GM18505 (cell line): ENCODE measurements around the gene GTF3C6.
"Not testable (repeated sequence)": the region's sequence is repeated elsewhere in the genome, so short reads cannot be mapped to it uniquely, and the experiment has no call there.

Experiments used
- ATAC-seq: cut with Tn5 transposase; IDR thresholded peaks from one replicate; pipeline ENCODE4 v1.9.1; 2021; ENCODE audit not compliant: unreplicated experiment
- POLR2A ChIP-seq: IDR thresholded peaks from 4 replicates; pipeline ENCODE4 v1.6.1; 2011; ENCODE audit warnings: borderline replicate concordance; ENCODE audit not compliant: insufficient read depth, insufficient read length; ENCODE audit errors: extremely low read depth

The GTF3C6 gene

GRCh38 chr6:110996691-110997090 is 38.2 kb downstream of the GTF3C6 start:
- TF ChIP-seq POLR2A, result no peak

GRCh38 chr6:110999634-111000270 is 41.2 kb downstream of the GTF3C6 start:
- no peak for TF ChIP-seq POLR2A
- ATAC-seq, result no peak

More at GRCh38 chr6:110996691-110997090, 38.2 kb downstream of the GTF3C6 start:
- no peak for ATAC-seq

GRCh38 chr6:111002350-111002749 is 43.8 kb downstream of the GTF3C6 start:
- ATAC-seq, result no peak
- no peak for TF ChIP-seq POLR2A

- TF ChIP-seq POLR2A, result no peak
- ATAC-seq, result no peak
These were observed 53.0 kb downstream of the GTF3C6 start for GRCh38 chr6:111011360-111012142.

- ATAC-seq, result no peak
- no peak for TF ChIP-seq POLR2A
These were observed 53.6 kb downstream of the GTF3C6 start for GRCh38 chr6:111012143-111012452.

GRCh38 chr6:111012520-111012919 is 54.0 kb downstream of the GTF3C6 start:
- not testable (repeated sequence) for ATAC-seq

GRCh38 chr6:111013144-111013915 is 54.8 kb downstream of the GTF3C6 start:
- no peak for TF ChIP-seq POLR2A
- no peak for ATAC-seq

- ATAC-seq, result no peak
- no peak for TF ChIP-seq POLR2A
These were observed 57.1 kb downstream of the GTF3C6 start for GRCh38 chr6:111015389-111016124.

GRCh38 chr6:111017241-111017640 is 58.7 kb downstream of the GTF3C6 start:
- ATAC-seq, result not testable (repeated sequence)
